SU-DHL-6 (cell line): ENCODE data around the gene PGAP3.

Source experiments
- EZH2phosphoT487 ChIP-seq: fragments of 200-600 bp; sonication (generic), shearing (Covaris generic); conservative IDR thresholded peaks from 2 replicates; pipeline ENCODE4 v1.6.1; 2018; ENCODE audit warnings: mild to moderate bottlenecking, antibody characterized with exemption, low read length, moderate library complexity, mixed read lengths
- TF ChIP-seq, protein P1 (sequence below): fragments of 200-600 bp; sonication (generic); IDR thresholded peaks from one replicate; pipeline ENCODE4 v1.5.1; 2017; ENCODE audit warnings: antibody characterized with exemption, mild to moderate bottlenecking, low read length, moderate library complexity; ENCODE audit not compliant: insufficient read depth, poor library complexity, severe bottlenecking

DNA sequence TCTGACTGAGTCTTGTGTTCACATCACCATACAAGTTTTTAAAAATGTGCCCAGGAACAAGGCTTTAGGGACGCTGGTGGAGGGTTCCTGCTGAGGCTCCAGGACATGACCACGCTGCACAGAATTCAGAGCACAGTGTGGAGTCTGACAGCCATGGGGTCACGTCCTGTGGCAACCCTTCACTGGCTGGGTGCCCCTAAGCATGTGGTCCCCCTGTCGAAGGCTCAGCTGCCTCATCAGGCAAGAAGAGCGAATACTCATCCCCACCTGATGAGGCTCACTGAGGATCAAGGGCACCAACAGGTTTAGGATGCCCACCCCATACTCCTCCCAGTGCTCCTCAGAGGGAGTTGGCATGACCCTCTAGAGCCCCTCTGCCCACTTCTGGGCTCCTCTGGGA lies 13.7 kb downstream of the PGAP3 start:
- TF ChIP-seq, protein P1, sequence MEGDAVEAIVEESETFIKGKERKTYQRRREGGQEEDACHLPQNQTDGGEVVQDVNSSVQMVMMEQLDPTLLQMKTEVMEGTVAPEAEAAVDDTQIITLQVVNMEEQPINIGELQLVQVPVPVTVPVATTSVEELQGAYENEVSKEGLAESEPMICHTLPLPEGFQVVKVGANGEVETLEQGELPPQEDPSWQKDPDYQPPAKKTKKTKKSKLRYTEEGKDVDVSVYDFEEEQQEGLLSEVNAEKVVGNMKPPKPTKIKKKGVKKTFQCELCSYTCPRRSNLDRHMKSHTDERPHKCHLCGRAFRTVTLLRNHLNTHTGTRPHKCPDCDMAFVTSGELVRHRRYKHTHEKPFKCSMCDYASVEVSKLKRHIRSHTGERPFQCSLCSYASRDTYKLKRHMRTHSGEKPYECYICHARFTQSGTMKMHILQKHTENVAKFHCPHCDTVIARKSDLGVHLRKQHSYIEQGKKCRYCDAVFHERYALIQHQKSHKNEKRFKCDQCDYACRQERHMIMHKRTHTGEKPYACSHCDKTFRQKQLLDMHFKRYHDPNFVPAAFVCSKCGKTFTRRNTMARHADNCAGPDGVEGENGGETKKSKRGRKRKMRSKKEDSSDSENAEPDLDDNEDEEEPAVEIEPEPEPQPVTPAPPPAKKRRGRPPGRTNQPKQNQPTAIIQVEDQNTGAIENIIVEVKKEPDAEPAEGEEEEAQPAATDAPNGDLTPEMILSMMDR = no peak
- TF ChIP-seq EZH2phosphoT487 = no peak
